GM13976 (cell line): ENCODE measurements around the gene CRYBG3.

Experiments
- DNase-seq: peaks from one replicate; pipeline ENCODE4 v3.0.0; 2012; ENCODE audit warnings: low spot score
- CTCF ChIP-seq: IDR thresholded peaks from 2 replicates; pipeline ENCODE4 v1.5.1; 2012; ENCODE audit warnings: borderline replicate concordance, mild to moderate bottlenecking; ENCODE audit not compliant: insufficient read depth; ENCODE audit errors: extremely low read depth, missing control alignments, control extremely low read depth
- in situ Hi-C: fragments of 300-500 bp; cut with MboI; formaldehyde crosslinking; loops from one replicate; pipeline ENCODE4 v1.12.0; 2022; ENCODE audit warnings: low sequenced_read_pairs, mixed read lengths, inconsistent platforms; ENCODE audit not compliant: unreplicated experiment

The CRYBG3 gene

GRCh38 chr3:97810779-97811390 lies 10.9 kb upstream of the CRYBG3 start:
- in situ Hi-C loops = no loop called here
- DNase-seq = no peak

GRCh38 chr3:97815149-97815917 lies 6.5 kb upstream of the CRYBG3 start:
- no peak for DNase-seq
- no peak for TF ChIP-seq CTCF
- in situ Hi-C loops = no loop called here

More at GRCh38 chr3:97810779-97811390, 10.9 kb upstream of the CRYBG3 start:
- TF ChIP-seq CTCF = no peak

- TF ChIP-seq CTCF = no peak
- in situ Hi-C loops = no loop called here
- no peak for DNase-seq
These were observed 5.0 kb upstream of the CRYBG3 start for GRCh38 chr3:97816811-97817210.

- no peak for DNase-seq
- no peak for TF ChIP-seq CTCF
- in situ Hi-C loops = no loop called here
These were observed 3.8 kb upstream of the CRYBG3 start for GRCh38 chr3:97817965-97818364.

GRCh38 chr3:97820780-97821179 lies 1.0 kb upstream of the CRYBG3 start:
- in situ Hi-C loops = no loop called here
- TF ChIP-seq CTCF = no peak
- no peak for DNase-seq

GRCh38 chr3:97821287-97821773 lies 481 bp upstream of the CRYBG3 start:
- in situ Hi-C loops = no loop called here
- DNase-seq = no peak
- TF ChIP-seq CTCF = no peak

- peak; percentile 51 for DNase-seq
- TF ChIP-seq CTCF = no peak
- in situ Hi-C loops = no loop called here
These were observed 556 bp downstream of the CRYBG3 start for GRCh38 chr3:97822359-97822775.
